Lower lobe of right lung (tissue), 2 donors: ENCODE data around the gene CORIN. TPM values are rescaled to one million over a fixed set of nuclear protein-coding genes. Genes with fewer than 3 reads are reported as not detected.

Experiments used
- ATAC-seq, 2 donors: fragments of 200-7000 bp; cut with Tn5 transposase; one replicate each; pipeline ENCODE4 v1.9.1; 2020 to 2022; ENCODE audit warnings: mild to moderate bottlenecking in 2 of 2, moderate library complexity in 2 of 2
- DNase-seq: peaks from one replicate; pipeline ENCODE4 v3.0.0-alpha.2; 2020
- H3K27ac ChIP-seq: fragments of 200-600 bp; one replicate; pipeline ENCODE4 v1.8.0; 2022
- H3K27me3 ChIP-seq: fragments of 200-600 bp; one replicate; pipeline ENCODE4 v1.8.0; 2022; ENCODE audit warnings: low read depth
- H3K36me3 ChIP-seq: fragments of 200-600 bp; one replicate; pipeline ENCODE4 v1.8.0; 2022; ENCODE audit warnings: mild to moderate bottlenecking
- H3K4me1 ChIP-seq: fragments of 200-600 bp; one replicate; pipeline ENCODE4 v1.8.0; 2022
- H3K4me3 ChIP-seq: fragments of 200-600 bp; one replicate; pipeline ENCODE4 v1.8.0; 2022; ENCODE audit warnings: mild to moderate bottlenecking
- H3K9me3 ChIP-seq: fragments of 200-600 bp; one replicate; pipeline ENCODE4 v1.8.0; 2022
- CTCF ChIP-seq: fragments of 200-600 bp; IDR thresholded peaks from one replicate; pipeline ENCODE4 v1.8.0; 2022; ENCODE audit warnings: antibody characterized with exemption, mild to moderate bottlenecking
- intact Hi-C: fragments of 100-400 bp; cut with DNase I; formaldehyde crosslinking; loops from one replicate; pipeline ENCODE4 v1.11.0; 2022
- long read RNA-seq: library from polyadenylated mRNA; unstranded; transcript quantifications from one replicate; pipeline ENCODE4 v2.0.0, GENCODE V29; 2021
- total RNA-seq: library from RNA; stranded (reverse); fragmentation: NEBNext Ultra II Directional; extraction: Animal tissue kit (Norgen Biotek cat#: 25700); gene quantifications from one replicate; pipeline ENCODE4 v1.2.1, GENCODE V29; 2021
- donor health status: DM: no; HTN: yes; CAD: no; lungs with severe emphysema.

Gene CORIN
- total RNA-seq, result 3.9 TPM
- long read RNA-seq, partial matches to known transcripts, result 4 of 7 reads
- long read RNA-seq, other reads (novel, unspliced or antisense), result 3 of 7 reads

GRCh38 chr4:47837908-47838294 lies at the start of gene CORIN:
TSS of gene CORIN (minus strand) at chr4:47838067. CDS start at chr4:47837949, 118 bp downstream.
- no peaks in the 10 kb centered on the region for H3K36me3 ChIP-seq
- no peak within 1 kb of the TSS for H3K27ac ChIP-seq
- H3K4me3 ChIP-seq, result peak within 1 kb of the TSS; percentile 61
- intact Hi-C loops, result loop anchor here (10.0 kb wide), 1 partner anchor 153 kb away; no protein-coding TSS in a partner anchor
- H3K27me3 ChIP-seq, result peaks cover 5% of the 10 kb centered on the region
- H3K4me1 ChIP-seq, result peaks cover 30% of the 10 kb centered on the region
- no peak for ATAC-seq
- DNase-seq, result no peak
- no peaks in the 10 kb centered on the region for H3K9me3 ChIP-seq
- no peak for TF ChIP-seq CTCF

- Histone ChIP-seq H3K9me3 (no peaks in the 10 kb centered on the region), H3K4me3 (no peak overlapping the region), H3K4me1 (no peaks in the 10 kb centered on the region), H3K27me3 (no peaks in the 10 kb centered on the region), H3K27ac (no peak overlapping the region), H3K36me3 (peaks cover 76% of the 10 kb centered on the region)
- ATAC-seq (no peak), DNase-seq (no peak)
- intact Hi-C loops, result no loop called here
- TF ChIP-seq CTCF, result no peak
These were observed 44.4 kb upstream of the CORIN start for GRCh38 chr4:47882228-47882627.

- Histone ChIP-seq H3K9me3 (no peaks in the 10 kb centered on the region), H3K27ac (no peak overlapping the region), H3K36me3 (peaks cover 78% of the 10 kb centered on the region), H3K27me3 (no peaks in the 10 kb centered on the region), H3K4me3 (no peak overlapping the region), H3K4me1 (no peaks in the 10 kb centered on the region)
- no peak for TF ChIP-seq CTCF
- intact Hi-C loops, result no loop called here
- ATAC-seq, result no peak
- DNase-seq, result no peak
These were observed 41.6 kb upstream of the CORIN start for GRCh38 chr4:47879458-47879857.

- H3K27ac ChIP-seq, result no peak overlapping the region
- peaks cover 9% of the 10 kb centered on the region for H3K9me3 ChIP-seq
- TF ChIP-seq CTCF, result no peak
- intact Hi-C loops, result no loop called here
- H3K27me3 ChIP-seq, result no peaks in the 10 kb centered on the region
- H3K36me3 ChIP-seq, result peaks cover 75% of the 10 kb centered on the region
- H3K4me1 ChIP-seq, result no peaks in the 10 kb centered on the region
- H3K4me3 ChIP-seq, result no peak overlapping the region
- ATAC-seq, result no peak
- no peak for DNase-seq
These were observed 39.1 kb upstream of the CORIN start for GRCh38 chr4:47876784-47877546.

- Histone ChIP-seq H3K4me3 (no peak overlapping the region), H3K27ac (no peak overlapping the region), H3K9me3 (peaks cover 9% of the 10 kb centered on the region), H3K36me3 (peaks cover 69% of the 10 kb centered on the region), H3K27me3 (no peaks in the 10 kb centered on the region), H3K4me1 (no peaks in the 10 kb centered on the region)
- no peak for DNase-seq
- ATAC-seq, result no peak
- TF ChIP-seq CTCF, result no peak
- intact Hi-C loops, result no loop called here
These were observed 38.4 kb upstream of the CORIN start for GRCh38 chr4:47876310-47876709.
